HepG2 (cell line): ENCODE results near the gene CIAO3. TPM values are rescaled to one million over a fixed set of nuclear protein-coding genes. Genes with fewer than 3 reads are reported as not detected.

ENCODE experiments used
- HNRNPK ChIP-seq: fragments of 200-400 bp; formaldehyde crosslinking; IDR thresholded peaks from 2 replicates; pipeline ENCODE4 v1.6.1; 2018; ENCODE audit warnings: low read length, low read depth, moderate library complexity, mild to moderate bottlenecking; ENCODE audit not compliant: poor library complexity, severe bottlenecking
- KLF6 ChIP-seq: IDR thresholded peaks from 2 replicates; pipeline ENCODE4 v1.8.0; 2016; ENCODE audit warnings: missing biosample characterization, missing genetic modification reagents
- SIX1 ChIP-seq: sonication (generic); formaldehyde crosslinking; IDR thresholded peaks from 2 replicates; pipeline ENCODE4 v1.4.0; 2020; ENCODE audit warnings: missing genetic modification reagents, borderline replicate concordance
- SP2 ChIP-seq: sonication (generic); formaldehyde crosslinking; IDR thresholded peaks from 2 replicates; pipeline ENCODE4 v1.5.1; 2020; ENCODE audit warnings: mild to moderate bottlenecking, missing genetic modification reagents
- STAG1 ChIP-seq: sonication (generic); formaldehyde crosslinking; IDR thresholded peaks from 2 replicates; pipeline ENCODE4 v1.4.0; 2020; ENCODE audit warnings: missing genetic modification reagents
- THAP8 ChIP-seq: sonication (generic); formaldehyde crosslinking; IDR thresholded peaks from 2 replicates; pipeline ENCODE4 v1.5.1; 2020; ENCODE audit warnings: missing genetic modification reagents, mild to moderate bottlenecking, borderline replicate concordance
- ZNF235 ChIP-seq: sonication (generic); formaldehyde crosslinking; IDR thresholded peaks from 2 replicates; pipeline ENCODE4 v1.8.1; 2023; ENCODE audit warnings: mild to moderate bottlenecking, missing genetic modification reagents, borderline replicate concordance
- ZNF256 ChIP-seq: sonication (generic); formaldehyde crosslinking; conservative IDR thresholded peaks from 2 replicates; pipeline ENCODE4 v1.4.0; 2020; ENCODE audit warnings: missing genetic modification reagents
- ZNF264 ChIP-seq: sonication (generic); formaldehyde crosslinking; IDR thresholded peaks from 2 replicates; pipeline ENCODE4 v1.4.0; 2020; ENCODE audit warnings: missing genetic modification reagents
- ZNF431 ChIP-seq: sonication (generic); formaldehyde crosslinking; IDR thresholded peaks from 2 replicates; pipeline ENCODE4 v1.9.0; 2022; ENCODE audit warnings: missing genetic modification reagents, low read depth, mild to moderate bottlenecking, borderline replicate concordance
- polyA plus RNA-seq, 8 experiments: library from polyadenylated mRNA; depleted of rRNA in 3 of 8; stranded (reverse) in 7 of 8; unstranded in 1 of 8; fragments of >200 nt; fragmentation: Illumina TruSeq in 4 of 8; extraction: Trizol in 4 of 8; gene quantifications; 2 replicates each; pipeline versions ENCODE4 v1.2.1 to v1.2.3, GENCODE V29; 2011 to 2016; ENCODE audit warnings: low read depth in 4 of 8, missing spikeins in 1 of 8, mixed read lengths in 1 of 8; ENCODE audit not compliant: insufficient read depth in 1 of 8
- total RNA-seq, 5 experiments: library from RNA; depleted of rRNA; stranded (reverse); fragments of >200 nt; fragmentation: Illumina TruSeq; extraction: Trizol; gene quantifications; 2 replicates each; pipeline ENCODE4 v1.2.3, GENCODE V29; 2016; ENCODE audit warnings: low read depth in 1 of 5
- TF ChIP-seq, protein P1 (sequence below): sonication (generic); formaldehyde crosslinking; IDR thresholded peaks from 2 replicates; pipeline ENCODE4 v1.4.0; 2020; ENCODE audit warnings: missing genetic modification reagents
- TF ChIP-seq, protein P2 (sequence below): sonication (generic); formaldehyde crosslinking; IDR thresholded peaks from 2 replicates; pipeline ENCODE4 v1.9.0; 2021; ENCODE audit warnings: missing genetic modification reagents, borderline replicate concordance

CIAO3 gene
- total and polyA plus RNA-seq, 2 of the 13 experiments (the other 11 are each of a cell fraction or from before 2014, with no cell fraction given), result 21.7 to 25.0 TPM

- TF ChIP-seq, protein P1, sequence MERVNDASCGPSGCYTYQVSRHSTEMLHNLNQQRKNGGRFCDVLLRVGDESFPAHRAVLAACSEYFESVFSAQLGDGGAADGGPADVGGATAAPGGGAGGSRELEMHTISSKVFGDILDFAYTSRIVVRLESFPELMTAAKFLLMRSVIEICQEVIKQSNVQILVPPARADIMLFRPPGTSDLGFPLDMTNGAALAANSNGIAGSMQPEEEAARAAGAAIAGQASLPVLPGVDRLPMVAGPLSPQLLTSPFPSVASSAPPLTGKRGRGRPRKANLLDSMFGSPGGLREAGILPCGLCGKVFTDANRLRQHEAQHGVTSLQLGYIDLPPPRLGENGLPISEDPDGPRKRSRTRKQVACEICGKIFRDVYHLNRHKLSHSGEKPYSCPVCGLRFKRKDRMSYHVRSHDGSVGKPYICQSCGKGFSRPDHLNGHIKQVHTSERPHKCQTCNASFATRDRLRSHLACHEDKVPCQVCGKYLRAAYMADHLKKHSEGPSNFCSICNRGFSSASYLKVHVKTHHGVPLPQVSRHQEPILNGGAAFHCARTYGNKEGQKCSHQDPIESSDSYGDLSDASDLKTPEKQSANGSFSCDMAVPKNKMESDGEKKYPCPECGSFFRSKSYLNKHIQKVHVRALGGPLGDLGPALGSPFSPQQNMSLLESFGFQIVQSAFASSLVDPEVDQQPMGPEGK (CRISPR knock-in tag), result no peak
- TF ChIP-seq HNRNPK, result no peak
- TF ChIP-seq SIX1 (CRISPR knock-in tag), result no peak
- TF ChIP-seq, protein P2, sequence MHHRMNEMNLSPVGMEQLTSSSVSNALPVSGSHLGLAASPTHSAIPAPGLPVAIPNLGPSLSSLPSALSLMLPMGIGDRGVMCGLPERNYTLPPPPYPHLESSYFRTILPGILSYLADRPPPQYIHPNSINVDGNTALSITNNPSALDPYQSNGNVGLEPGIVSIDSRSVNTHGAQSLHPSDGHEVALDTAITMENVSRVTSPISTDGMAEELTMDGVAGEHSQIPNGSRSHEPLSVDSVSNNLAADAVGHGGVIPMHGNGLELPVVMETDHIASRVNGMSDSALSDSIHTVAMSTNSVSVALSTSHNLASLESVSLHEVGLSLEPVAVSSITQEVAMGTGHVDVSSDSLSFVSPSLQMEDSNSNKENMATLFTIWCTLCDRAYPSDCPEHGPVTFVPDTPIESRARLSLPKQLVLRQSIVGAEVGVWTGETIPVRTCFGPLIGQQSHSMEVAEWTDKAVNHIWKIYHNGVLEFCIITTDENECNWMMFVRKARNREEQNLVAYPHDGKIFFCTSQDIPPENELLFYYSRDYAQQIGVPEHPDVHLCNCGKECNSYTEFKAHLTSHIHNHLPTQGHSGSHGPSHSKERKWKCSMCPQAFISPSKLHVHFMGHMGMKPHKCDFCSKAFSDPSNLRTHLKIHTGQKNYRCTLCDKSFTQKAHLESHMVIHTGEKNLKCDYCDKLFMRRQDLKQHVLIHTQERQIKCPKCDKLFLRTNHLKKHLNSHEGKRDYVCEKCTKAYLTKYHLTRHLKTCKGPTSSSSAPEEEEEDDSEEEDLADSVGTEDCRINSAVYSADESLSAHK (CRISPR knock-in tag), result no peak
- TF ChIP-seq STAG1 (CRISPR knock-in tag), result peak; percentile 48
- 0 out of 2 replicates have a peak, but pooled peaks have one; percentile 24 for TF ChIP-seq ZNF235 (CRISPR knock-in tag)
- TF ChIP-seq SP2 (CRISPR knock-in tag), result no peak
- no peak for TF ChIP-seq ZNF264 (CRISPR knock-in tag)
- TF ChIP-seq KLF6, result 0 out of 2 replicates have a peak, but pooled peaks have one; percentile 57
- no peak for TF ChIP-seq THAP8 (CRISPR knock-in tag)
- no peak for TF ChIP-seq ZNF431 (CRISPR knock-in tag)
- no peak for TF ChIP-seq ZNF256 (CRISPR knock-in tag)
These were observed 59.6 kb downstream of the CIAO3 start (continued) for GRCh38 chr16:680967-681745.
